VCaP (cell line): ENCODE measurements around the gene HHIPL2.

Experiments used
- H3K27ac ChIP-seq: fragments of 450-650 bp; 2 replicates; pipeline ENCODE4 v1.5.1; 2017
- TF ChIP-seq, protein P1 (sequence below): fragments of 450-650 bp; conservative IDR thresholded peaks from 2 replicates; pipeline ENCODE4 v1.5.1; 2017; ENCODE audit warnings: mild to moderate bottlenecking, moderate library complexity

HHIPL2 gene

DNA sequence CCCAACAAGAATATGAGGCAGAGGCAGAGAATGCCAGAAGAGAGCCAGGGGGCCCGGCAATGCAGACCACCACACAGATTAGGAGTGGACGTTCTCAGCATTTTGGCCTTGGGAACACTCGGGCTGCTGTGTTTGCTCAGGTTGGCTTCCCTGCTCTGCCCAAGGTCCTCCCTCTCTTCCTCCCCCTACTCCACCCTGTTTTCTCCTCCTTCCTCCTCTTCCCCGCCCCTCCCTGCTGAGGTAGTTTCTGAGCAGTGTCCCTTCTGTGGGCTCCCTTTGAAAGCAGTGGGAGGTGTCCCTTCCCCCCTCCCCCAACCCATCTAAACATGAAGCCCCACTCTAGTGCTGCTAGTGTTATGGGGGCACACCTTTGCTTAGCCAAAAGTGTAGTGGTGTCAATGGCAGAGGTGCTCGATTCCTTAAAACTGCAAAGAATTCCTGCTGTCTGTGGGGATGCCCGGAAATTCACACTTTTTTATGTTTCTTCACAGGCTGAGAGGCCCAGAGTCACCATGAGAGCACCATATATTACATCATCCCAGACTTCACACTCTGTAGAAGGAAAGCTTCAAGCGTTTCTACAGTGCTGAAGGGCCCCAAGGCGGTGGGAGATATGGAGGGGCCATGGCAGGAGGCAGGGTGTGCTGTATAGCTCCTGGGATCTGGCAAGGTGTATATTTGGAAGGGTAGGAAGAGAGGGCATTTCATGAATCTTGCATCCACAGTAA lies at the start of gene HHIPL2:
TSS of gene HHIPL2 (minus strand) at position 161 of the 728 bp plus-strand sequence. CDS start at position 101, 60 bp downstream.
- TF ChIP-seq, protein P1, sequence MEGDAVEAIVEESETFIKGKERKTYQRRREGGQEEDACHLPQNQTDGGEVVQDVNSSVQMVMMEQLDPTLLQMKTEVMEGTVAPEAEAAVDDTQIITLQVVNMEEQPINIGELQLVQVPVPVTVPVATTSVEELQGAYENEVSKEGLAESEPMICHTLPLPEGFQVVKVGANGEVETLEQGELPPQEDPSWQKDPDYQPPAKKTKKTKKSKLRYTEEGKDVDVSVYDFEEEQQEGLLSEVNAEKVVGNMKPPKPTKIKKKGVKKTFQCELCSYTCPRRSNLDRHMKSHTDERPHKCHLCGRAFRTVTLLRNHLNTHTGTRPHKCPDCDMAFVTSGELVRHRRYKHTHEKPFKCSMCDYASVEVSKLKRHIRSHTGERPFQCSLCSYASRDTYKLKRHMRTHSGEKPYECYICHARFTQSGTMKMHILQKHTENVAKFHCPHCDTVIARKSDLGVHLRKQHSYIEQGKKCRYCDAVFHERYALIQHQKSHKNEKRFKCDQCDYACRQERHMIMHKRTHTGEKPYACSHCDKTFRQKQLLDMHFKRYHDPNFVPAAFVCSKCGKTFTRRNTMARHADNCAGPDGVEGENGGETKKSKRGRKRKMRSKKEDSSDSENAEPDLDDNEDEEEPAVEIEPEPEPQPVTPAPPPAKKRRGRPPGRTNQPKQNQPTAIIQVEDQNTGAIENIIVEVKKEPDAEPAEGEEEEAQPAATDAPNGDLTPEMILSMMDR = no peak
- H3K27ac ChIP-seq = no peak within 1 kb of the TSS

DNA sequence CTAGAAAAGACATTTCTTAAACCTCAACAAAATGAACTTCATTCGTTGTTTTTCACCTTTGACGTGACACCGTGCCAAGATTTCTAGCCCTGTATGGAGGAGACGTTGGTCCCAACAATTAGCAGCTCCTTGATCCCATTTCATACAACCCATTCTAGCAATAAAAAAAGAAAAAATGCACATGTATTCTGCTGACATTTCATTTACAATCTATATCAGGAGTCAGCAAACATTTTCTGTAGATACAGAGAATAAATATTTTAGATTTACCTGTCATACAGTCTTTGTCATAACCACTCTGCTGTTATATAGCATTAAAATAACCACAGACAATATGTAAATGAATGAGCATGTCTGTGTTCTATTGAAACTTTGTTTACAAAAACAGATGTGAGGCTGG lies 48.8 kb upstream of the HHIPL2 start:
- TF ChIP-seq, protein P1 = no peak
- H3K27ac ChIP-seq = no peak overlapping the region

DNA sequence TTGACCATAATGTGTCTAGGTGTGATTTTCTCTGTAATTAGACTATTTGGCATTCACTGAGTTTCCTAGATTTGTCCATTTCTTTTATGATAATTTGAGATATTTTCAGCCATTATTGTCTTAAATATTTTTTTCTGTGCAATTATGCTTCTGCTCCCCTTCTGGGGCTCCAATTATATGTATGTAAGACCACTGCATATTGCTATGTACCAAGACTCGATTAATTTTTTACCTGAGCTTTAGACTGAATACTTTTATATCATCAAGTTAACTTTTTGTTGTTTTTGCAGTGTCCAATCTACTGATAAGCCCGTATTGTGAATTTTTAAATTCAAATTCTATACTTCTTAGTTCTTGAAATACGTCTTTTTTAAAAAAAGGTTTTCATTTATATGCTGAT lies 46.9 kb upstream of the HHIPL2 start:
- no peak overlapping the region for H3K27ac ChIP-seq
- TF ChIP-seq, protein P1 = no peak

DNA sequence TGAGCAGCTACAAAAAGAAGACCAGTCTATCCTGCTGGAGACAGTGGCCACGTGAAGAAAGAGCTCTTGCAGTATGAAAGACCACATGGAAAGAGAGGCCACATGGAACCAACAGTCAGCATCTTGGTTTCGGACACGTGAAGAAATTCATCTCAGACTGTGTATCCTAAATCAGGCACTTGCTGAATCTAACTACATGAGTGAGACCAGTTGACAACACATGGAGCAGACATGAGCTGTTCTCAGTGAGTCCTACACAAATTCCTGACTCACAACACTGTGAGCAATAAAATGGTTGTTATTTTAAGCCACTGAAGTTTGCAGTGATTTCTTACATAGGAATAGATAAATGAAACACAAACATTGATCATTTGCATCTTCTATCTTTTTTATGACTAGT lies 44.3 kb upstream of the HHIPL2 start:
- no peak overlapping the region for H3K27ac ChIP-seq

DNA sequence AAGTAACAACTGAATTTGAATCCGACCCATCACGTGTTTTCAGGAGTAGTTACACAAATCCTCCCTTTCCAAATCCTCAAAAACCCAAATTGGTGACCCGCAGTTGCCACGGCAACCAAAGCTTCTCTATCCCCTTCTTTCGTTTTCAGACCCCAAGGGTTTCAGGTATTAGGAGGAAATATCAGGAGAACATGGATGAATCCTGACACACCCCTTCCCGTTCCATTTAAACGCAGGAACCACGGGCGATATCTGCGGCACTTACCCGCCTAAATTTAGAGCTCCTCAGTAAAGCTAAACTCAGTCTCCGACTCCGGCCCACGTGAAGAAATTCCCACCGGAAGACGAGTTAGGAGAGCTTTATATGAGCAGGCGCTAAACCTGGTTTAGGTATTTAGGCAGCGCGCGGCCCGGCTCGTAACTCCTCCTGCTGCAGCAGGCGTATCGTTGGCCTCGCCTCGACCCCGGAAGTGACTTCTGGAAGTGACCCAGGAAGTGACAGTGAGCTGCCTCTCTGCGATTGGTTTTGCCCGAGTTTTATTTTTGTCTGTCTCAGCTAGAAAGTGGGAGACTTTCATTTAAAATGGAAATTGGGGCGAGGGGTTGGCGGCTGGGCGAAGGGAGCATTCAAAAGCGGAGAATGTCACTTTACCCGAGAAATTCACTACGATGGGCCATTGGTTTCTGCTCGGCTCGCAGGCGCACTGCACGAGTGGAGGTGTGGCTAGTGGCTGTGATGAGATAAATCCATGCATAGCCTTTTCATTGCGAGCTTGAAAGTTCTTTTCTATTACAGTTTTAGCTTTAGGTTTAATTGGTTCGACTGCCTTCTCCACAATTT lies 41.8 kb upstream of the HHIPL2 start, which contains the start of gene TAF1A:
TSS of gene TAF1A (minus strand) at position 472 of the 841 bp plus-strand sequence.
- H3K27ac ChIP-seq = peak within 1 kb of the TSS; percentile 81
- TF ChIP-seq, protein P1 = no peak

More for the DNA sequence above, 44.3 kb upstream of the HHIPL2 start:
- TF ChIP-seq, protein P1 = no peak

DNA sequence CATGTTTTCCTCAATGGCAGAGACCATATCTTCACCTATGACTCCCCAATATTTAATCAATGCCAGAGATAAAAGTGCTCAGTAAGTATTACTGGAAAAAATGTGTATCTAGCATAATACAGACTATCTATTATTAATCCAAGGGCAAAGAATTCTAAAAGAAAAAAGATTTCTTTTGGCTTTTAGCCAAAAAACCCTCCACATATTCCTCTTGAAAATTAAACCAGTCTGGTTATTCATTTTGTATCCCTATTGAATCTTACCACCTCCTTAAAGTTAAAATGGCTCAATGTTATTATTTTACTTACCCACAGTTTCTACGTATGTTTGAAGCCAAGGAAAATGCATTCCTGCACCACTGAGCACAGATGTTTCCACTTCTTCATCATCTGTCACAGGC lies 40.2 kb upstream of the HHIPL2 start:
- TF ChIP-seq, protein P1 = no peak
- no peak overlapping the region for H3K27ac ChIP-seq

DNA sequence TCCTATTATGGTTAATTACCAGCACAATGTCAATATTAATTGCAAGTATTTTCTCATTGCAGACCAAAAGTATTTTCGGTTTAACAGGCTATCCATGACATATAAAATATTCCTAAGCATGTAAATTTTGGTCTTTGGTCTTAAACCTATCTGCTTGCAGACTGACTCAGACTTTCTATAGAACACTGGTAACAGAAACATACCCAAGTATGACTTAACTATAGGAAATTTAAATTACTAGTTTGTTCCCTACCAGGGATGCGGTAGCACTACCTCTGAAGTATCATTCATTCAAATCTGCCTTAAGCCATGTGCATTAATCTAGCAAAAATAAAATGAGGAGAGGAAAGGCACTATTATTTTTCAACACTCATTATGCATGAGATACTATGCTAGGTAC lies 38.9 kb upstream of the HHIPL2 start:
- TF ChIP-seq, protein P1 = no peak
- H3K27ac ChIP-seq = no peak overlapping the region
